A673 (cell line): Measurements from ENCODE around the gene SGCA. TPM values are rescaled to one million over a fixed set of nuclear protein-coding genes. Genes with fewer than 3 reads are reported as not detected.

ENCODE experiments used
- BruUV-seq: library from RNA; stranded (reverse); fragments of 400-500 nt; replicated peaks from 2 replicates; lab custom pipeline; 2021; lab: Mats Ljungman, UMichigan
- CTCF ChIA-PET: fragments of 300-600 bp; sonication (Branson Sonifier 250); formaldehyde crosslinking; loops from one replicate; lab custom pipeline; 2022; ENCODE audit warnings: antibody characterized with exemption; lab: Charles Lee
- POLR2A ChIA-PET: fragments of 300-600 bp; sonication (Branson Sonifier 250); formaldehyde crosslinking; loops from one replicate; lab custom pipeline; 2022; ENCODE audit warnings: antibody characterized with exemption; ENCODE audit not compliant: low non-redundant PET; lab: Charles Lee
- DNase-seq: peaks from one replicate; pipeline ENCODE4 v3.0.0-alpha.2; 2015; ENCODE audit warnings: low spot score
- H3K27ac ChIP-seq: fragments of 200-600 bp; sonication (generic); 2 replicates; pipeline ENCODE4 v1.5.1; 2016; ENCODE audit warnings: mixed run types, low read depth, mild to moderate bottlenecking, mixed read lengths, antibody characterized with exemption, low read length; ENCODE audit not compliant: poor library complexity, severe bottlenecking
- H3K27me3 ChIP-seq: fragments of 200-600 bp; sonication (generic); replicated peaks from 2 replicates; pipeline ENCODE4 v1.6.1; 2017; ENCODE audit warnings: mixed run types, low read depth, mild to moderate bottlenecking, mixed read lengths, antibody characterized with exemption, low read length; ENCODE audit not compliant: insufficient read depth, poor library complexity
- H3K36me3 ChIP-seq: fragments of 200-600 bp; sonication (generic); 2 replicates; pipeline ENCODE4 v1.6.1; 2016; ENCODE audit warnings: mixed run types, mild to moderate bottlenecking, mixed read lengths, antibody characterized with exemption, low read length; ENCODE audit not compliant: insufficient read depth, poor library complexity, severe bottlenecking
- H3K4me1 ChIP-seq: fragments of 200-600 bp; sonication (generic); 2 replicates; pipeline ENCODE4 v1.6.1; 2017; ENCODE audit warnings: mixed run types, mild to moderate bottlenecking, mixed read lengths, antibody characterized with exemption, low read length; ENCODE audit not compliant: insufficient read depth, poor library complexity, severe bottlenecking
- H3K4me3 ChIP-seq: fragments of 200-600 bp; sonication (generic); 2 replicates; pipeline ENCODE4 v1.5.1; 2016; ENCODE audit warnings: low read depth, mixed run types, mild to moderate bottlenecking, mixed read lengths, low read length; ENCODE audit not compliant: poor library complexity, severe bottlenecking
- H3K9me3 ChIP-seq: fragments of 200-600 bp; sonication (generic); 2 replicates; pipeline ENCODE4 v1.6.1; 2016; ENCODE audit warnings: mixed run types, low read depth, mild to moderate bottlenecking, mixed read lengths, antibody characterized with exemption, low read length; ENCODE audit not compliant: poor library complexity, severe bottlenecking
- EZH2 ChIP-seq: fragments of 200-600 bp; sonication (generic); IDR thresholded peaks from 2 replicates; pipeline ENCODE4 v1.6.1; 2017; ENCODE audit warnings: borderline replicate concordance, low read depth, mild to moderate bottlenecking, mixed read lengths, antibody characterized with exemption, low read length; ENCODE audit not compliant: poor library complexity, severe bottlenecking
- intact Hi-C: fragments of 100-400 bp; cut with micrococcal nuclease; formaldehyde crosslinking; loops from one replicate; pipeline ENCODE4 v1.10.0; 2022; ENCODE audit not compliant: unreplicated experiment
- total RNA-seq: library from RNA; stranded (reverse); gene quantifications from 2 replicates; pipeline ENCODE4 v1.2.3, GENCODE V29; 2021
- TF ChIP-seq, protein P1 (sequence below): fragments of 300-800, 200-600 bp; sonication (generic); conservative IDR thresholded peaks from 2 replicates; pipeline ENCODE4 v1.5.1; 2017; ENCODE audit warnings: low read depth, mild to moderate bottlenecking, antibody characterized with exemption, low read length, moderate library complexity, mixed read lengths

SGCA gene
- total RNA-seq, 1 experiment from 2014 or later: not detected

DNA sequence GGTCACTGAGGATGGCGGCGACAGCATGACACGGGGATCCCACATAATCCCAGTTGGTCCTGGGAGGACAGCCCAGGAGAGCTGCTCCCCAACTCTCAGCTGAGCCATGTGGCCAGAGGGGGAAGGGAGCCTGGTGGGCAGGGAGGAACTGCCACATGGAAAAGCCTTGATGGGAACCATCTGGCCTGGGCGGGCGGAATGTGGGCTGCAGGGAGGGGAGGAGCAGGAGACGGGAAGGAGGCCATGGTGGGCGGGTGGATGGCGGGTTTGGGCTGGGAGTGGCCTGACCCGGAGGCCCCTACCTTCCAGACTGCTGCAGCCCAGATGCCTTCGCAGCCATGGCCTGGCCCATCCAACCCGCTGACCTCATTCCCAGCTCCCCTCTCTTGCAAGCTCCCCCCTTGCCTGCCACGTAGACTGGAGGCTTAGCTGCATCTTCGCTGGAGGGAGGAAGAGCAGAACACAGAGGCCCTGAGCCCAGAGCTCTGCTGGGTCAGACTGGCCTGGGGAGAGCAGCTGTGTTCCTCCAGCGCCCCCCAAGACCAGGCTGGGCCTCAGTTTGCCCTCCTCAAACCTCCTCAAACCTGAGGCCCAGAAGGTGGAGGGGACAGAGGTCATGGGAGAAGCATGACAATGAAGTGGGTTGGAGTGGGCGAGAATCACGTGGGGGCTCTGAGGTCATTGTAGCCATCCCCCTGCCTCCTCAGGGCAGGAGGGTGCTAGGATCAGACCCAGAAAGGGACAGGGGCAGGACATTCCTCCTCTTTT, 43.9 kb downstream of the SGCA start:
- no TSS peak for BruUV-seq
- Histone ChIP-seq H3K4me3 (no peak overlapping the region), H3K27ac (peak overlapping the region; percentile 20), H3K36me3 (no peaks in the 10 kb centered on the region), H3K27me3 (no peaks in the 10 kb centered on the region), H3K4me1 (peaks cover 23% of the 10 kb centered on the region), H3K9me3 (no peaks in the 10 kb centered on the region)
- DNase-seq: peak; percentile 62
- TF ChIP-seq EZH2: no peak
- TF ChIP-seq, protein P1, sequence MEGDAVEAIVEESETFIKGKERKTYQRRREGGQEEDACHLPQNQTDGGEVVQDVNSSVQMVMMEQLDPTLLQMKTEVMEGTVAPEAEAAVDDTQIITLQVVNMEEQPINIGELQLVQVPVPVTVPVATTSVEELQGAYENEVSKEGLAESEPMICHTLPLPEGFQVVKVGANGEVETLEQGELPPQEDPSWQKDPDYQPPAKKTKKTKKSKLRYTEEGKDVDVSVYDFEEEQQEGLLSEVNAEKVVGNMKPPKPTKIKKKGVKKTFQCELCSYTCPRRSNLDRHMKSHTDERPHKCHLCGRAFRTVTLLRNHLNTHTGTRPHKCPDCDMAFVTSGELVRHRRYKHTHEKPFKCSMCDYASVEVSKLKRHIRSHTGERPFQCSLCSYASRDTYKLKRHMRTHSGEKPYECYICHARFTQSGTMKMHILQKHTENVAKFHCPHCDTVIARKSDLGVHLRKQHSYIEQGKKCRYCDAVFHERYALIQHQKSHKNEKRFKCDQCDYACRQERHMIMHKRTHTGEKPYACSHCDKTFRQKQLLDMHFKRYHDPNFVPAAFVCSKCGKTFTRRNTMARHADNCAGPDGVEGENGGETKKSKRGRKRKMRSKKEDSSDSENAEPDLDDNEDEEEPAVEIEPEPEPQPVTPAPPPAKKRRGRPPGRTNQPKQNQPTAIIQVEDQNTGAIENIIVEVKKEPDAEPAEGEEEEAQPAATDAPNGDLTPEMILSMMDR: no peak
- intact Hi-C loops: no loop called here
- POLR2A ChIA-PET: interaction anchor here (0.7 kb wide), 1 partner anchor 9 kb away, joined by 3 read pairs; no protein-coding TSS in a partner anchor
- CTCF ChIA-PET: interaction anchor here (0.5 kb wide), 1 partner anchor 292 kb away, joined by 3 read pairs; no protein-coding TSS in a partner anchor

DNA sequence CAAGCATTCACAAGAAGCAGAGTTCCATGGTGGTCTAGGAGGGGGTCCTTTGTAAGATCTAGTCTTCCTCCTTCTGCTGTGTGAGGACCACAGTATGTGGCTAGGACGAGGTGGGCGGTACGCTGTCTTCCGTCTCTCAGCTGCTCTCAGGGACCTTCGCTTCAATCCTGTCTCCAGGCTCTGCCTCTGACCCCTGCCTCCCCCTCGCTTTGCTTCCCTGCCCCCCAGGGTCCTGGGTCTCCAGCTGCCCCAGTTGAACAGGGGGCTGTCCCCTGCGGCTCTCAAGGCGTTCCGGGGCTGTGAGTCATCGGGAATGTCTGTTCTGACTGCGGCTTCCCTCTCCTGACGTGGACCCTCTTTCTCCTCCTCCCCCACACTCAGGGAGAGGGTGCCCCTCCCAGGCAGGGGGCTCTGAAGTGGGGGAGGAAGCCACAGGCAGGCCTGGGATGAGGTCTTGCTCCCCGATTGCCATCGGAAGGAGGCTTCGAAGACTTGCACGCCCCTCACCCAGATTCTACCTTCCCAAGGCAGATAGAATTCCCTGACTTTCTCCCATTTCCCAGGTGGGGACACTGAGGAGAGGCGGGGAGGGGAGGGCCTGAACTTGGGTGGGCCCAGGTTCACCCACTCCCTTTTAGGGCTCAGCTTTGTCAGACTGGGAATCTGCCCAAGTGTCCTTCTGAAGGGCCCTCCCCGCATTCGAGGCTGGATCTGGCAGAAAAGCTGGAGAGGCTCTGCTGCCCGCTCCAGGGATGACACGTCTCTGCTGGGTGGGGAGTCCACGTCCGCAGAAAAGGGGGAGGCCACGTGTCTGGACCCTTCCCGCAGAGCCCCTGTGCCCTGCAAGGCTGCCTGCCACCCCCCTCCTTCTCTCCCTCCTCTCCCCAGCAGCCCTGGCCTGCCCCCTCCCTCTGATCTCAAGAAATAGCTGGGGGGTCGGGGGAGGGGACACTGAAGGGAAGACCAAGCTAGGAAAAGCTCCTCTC, 44.7 kb downstream of the SGCA start:
- no peaks in the 10 kb centered on the region for H3K36me3 ChIP-seq

More for the DNA sequence above, 44.7 kb downstream of the SGCA start:
- Histone ChIP-seq H3K27ac (peak overlapping the region; percentile 20), H3K27me3 (no peaks in the 10 kb centered on the region), H3K4me1 (peaks cover 23% of the 10 kb centered on the region), H3K4me3 (no peak overlapping the region), H3K9me3 (no peaks in the 10 kb centered on the region)
- CTCF ChIA-PET: interaction anchor here (0.5 to 3.7 kb wide), 2 partner anchors 10 to 291 kb away, joined by 3 to 25 read pairs; partner anchors contain the start of gene COL1A1
- DNase-seq: peak; percentile 80
- no peak for TF ChIP-seq EZH2
- TF ChIP-seq, protein P1: no peak
- POLR2A ChIA-PET: no interaction called here
- no TSS peak for BruUV-seq
- intact Hi-C loops: no loop called here
